GM21619 (cell line): ENCODE data around the gene CEACAM8.
"Not testable (repeated sequence)": the region's sequence is repeated elsewhere in the genome, so short reads cannot be mapped to it uniquely, and the experiment has no call there.

Source experiments
- ATAC-seq: cut with Tn5 transposase; IDR thresholded peaks from one replicate; pipeline ENCODE4 v1.9.1; 2021; ENCODE audit not compliant: unreplicated experiment

CEACAM8 gene

DNA sequence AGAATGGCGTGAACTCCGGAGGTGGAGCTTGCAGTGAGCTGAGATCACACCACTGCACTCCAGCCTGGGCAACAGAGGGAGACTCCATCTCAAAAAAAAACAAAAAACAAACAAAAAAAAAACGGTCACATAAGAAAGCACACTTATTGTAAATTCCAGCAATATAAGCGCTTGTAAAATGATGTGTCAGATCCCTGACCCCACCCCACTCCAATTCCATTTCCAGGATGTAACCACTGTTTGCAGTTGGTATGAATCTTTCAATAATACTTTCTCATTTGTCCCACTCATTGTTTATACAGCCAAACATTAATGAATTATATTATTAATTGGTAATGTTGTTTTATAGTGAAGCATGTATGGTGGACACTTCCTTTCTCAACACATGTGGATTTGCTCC, 50.6 kb downstream of the CEACAM8 start:
- no peak for ATAC-seq

- ATAC-seq: no peak
Observed at GRCh38 chr19:42542791-42543190, 51.9 kb downstream of the CEACAM8 start.

DNA sequence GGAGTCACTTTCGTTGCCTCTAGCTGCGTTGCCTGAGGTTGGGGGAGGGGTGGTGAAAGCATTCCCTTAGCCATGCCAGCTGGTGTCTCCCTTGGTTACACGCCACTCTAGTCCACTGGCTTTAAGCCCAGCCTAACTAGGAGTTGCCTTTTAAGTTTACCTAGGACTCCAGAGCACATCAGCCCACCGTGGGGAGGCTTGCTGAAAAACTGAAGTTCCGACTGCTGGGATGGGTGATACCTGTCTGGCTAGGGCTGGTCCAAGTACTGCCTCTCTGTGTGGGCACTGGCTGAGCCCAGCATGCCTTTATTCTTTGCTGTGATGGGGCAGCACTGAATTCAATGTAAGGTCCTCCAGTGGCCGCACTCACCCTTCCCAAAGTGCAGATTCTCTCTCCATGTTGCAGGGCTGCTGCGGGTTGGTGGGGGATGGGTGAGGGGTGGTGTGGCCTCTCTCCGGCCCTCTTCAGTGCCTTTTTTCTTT, 54.6 kb downstream of the CEACAM8 start:
- no peak for ATAC-seq

DNA sequence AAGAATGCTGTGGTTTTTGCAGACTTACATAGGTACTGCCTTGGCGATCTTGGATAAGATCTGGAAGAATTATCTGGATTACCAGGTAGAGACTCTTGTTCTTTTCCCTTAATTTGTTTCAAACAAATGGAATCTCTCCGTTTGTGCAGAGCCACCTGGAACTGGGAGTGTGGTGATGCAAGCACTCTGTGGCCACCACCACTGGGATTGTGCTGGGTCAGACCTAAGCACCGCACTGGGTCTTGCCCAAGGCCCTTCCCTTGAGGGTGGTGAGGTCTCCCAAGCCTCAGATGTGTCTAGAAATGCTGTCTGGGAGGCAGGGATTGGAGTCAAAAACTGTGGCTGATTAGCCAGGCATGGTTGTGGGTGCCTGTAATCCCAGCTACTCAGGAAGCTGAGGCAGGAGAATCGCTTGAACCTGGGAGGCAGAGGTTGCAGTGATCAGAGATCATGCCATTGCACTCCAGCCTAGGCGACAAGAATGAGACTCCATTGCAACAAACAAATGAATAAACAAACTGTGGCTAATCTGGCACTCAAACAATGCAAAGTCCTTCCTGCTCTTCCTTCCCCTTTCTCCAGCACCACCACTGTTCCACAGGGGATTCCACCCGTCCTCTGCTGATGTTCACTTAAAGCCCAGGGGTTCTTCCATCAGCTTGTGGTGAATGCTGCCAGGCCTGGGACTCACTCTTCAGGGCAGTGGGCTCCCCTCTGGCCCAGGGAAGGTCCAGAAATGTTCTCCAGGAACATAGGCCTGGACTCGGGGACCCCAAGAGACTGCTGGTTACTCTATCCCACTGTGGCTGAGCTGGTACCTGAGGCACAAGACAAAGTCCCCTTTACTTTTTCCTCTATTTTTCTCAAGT, 55.6 kb downstream of the CEACAM8 start:
- no peak for ATAC-seq

GRCh38 chr19:42535276-42535675, 59.4 kb downstream of the CEACAM8 start:
- not testable (repeated sequence) for ATAC-seq

DNA sequence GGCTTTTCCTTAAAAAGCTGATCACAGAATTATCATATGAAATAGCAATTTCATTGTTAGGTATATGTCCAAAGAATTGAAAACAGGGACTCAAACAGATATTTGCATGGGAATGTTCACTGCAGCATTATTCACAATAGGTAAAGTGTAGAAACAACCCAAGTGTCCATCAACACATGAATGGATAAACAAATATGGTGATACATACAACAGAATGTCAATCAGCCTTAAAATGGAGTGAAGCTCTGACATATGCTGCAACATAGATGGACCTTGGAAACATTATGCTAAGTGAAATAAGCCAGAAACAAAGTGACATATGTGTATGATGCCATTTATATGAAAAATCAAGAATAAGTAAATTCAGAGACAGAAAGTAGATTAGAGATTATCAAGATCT, 60.3 kb downstream of the CEACAM8 start:
- ATAC-seq: no peak

DNA sequence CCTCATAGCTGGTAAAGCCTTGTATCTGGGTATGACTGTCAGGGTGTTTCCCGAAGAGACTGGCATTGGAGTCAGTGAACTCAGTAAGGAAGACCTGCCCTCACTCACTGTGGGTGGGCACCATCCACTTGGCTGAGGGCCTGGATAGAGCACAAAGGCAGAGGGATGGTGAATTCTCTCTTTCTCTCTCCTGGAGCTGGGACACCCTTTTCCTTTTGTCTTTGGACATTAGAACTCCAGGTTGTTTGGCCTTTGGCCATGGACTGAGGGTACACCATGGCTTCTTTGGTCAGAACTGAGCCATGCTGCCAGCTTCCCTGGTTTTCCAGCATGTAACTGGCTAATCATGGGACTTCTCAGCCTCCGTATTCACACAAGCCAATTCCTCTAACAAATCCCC, 61.8 kb downstream of the CEACAM8 start:
- ATAC-seq: no peak

GRCh38 chr19:42531313-42531712, 63.4 kb downstream of the CEACAM8 start:
- ATAC-seq: no peak
